Nephron progenitor cell (in vitro differentiated cells): Measurements from ENCODE around the gene SCG3.

Source experiments
- DNase-seq: peaks from one replicate; pipeline ENCODE4 v3.0.0; 2021
- H3K27ac Mint-ChIP-seq: 2 replicates; pipeline ENCODE4 v1.8.0; 2021; ENCODE audit warnings: mild to moderate bottlenecking, moderate library complexity, mixed read lengths
- H3K27me3 Mint-ChIP-seq: 2 replicates; pipeline ENCODE4 v1.8.0; 2021; ENCODE audit warnings: mild to moderate bottlenecking, low read depth, mixed read lengths; ENCODE audit not compliant: poor library complexity
- H3K36me3 Mint-ChIP-seq: 2 replicates; pipeline ENCODE4 v1.8.0; 2021; ENCODE audit warnings: low read depth, mixed read lengths
- H3K4me1 Mint-ChIP-seq: 2 replicates; pipeline ENCODE4 v1.8.0; 2021; ENCODE audit warnings: mixed read lengths
- H3K4me3 Mint-ChIP-seq: 2 replicates; pipeline ENCODE4 v1.8.0; 2021; ENCODE audit warnings: mild to moderate bottlenecking, moderate library complexity, mixed read lengths
- H3K9me3 Mint-ChIP-seq: 2 replicates; pipeline ENCODE4 v1.8.0; 2021; ENCODE audit warnings: mild to moderate bottlenecking, moderate library complexity, mixed read lengths
- TF ChIP-seq, protein P1 (sequence below): fragments of 200-600 bp; sonication (generic); IDR thresholded peaks from 2 replicates; pipeline ENCODE4 v1.5.0; 2021; ENCODE audit warnings: antibody characterized with exemption

SCG3 gene

GRCh38 chr15:51760805-51761204 lies 79.5 kb downstream of the SCG3 start:
- TF ChIP-seq, protein P1, sequence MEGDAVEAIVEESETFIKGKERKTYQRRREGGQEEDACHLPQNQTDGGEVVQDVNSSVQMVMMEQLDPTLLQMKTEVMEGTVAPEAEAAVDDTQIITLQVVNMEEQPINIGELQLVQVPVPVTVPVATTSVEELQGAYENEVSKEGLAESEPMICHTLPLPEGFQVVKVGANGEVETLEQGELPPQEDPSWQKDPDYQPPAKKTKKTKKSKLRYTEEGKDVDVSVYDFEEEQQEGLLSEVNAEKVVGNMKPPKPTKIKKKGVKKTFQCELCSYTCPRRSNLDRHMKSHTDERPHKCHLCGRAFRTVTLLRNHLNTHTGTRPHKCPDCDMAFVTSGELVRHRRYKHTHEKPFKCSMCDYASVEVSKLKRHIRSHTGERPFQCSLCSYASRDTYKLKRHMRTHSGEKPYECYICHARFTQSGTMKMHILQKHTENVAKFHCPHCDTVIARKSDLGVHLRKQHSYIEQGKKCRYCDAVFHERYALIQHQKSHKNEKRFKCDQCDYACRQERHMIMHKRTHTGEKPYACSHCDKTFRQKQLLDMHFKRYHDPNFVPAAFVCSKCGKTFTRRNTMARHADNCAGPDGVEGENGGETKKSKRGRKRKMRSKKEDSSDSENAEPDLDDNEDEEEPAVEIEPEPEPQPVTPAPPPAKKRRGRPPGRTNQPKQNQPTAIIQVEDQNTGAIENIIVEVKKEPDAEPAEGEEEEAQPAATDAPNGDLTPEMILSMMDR: no peak
- Mint-ChIP-seq H3K4me1 (no peaks in the 10 kb centered on the region), H3K9me3 (no peaks in the 10 kb centered on the region), H3K4me3 (no peak overlapping the region), H3K36me3 (no peaks in the 10 kb centered on the region), H3K27ac (no peak overlapping the region), H3K27me3 (peaks cover 15% of the 10 kb centered on the region)
- no peak for DNase-seq

DNA sequence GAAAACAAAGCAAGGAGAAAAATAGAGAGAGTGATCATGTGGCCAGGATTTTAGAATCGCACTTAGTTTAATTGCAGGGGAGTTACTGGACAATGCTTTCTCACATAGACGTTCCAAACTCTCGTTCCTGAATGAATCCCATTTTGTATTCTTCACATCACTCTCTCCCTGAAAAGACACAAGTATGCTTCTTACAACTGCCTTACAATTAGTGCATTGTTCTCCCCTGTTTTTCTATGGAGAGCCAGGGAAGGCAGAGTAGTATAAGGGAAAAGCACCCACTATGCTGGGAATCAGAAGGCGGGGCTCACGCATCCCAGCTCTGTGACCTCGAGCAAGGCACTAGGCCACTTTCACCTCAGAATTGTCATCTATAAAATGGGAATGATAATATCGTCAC lies 84.4 kb downstream of the SCG3 start:
- Mint-ChIP-seq H3K9me3 (no peaks in the 10 kb centered on the region), H3K4me1 (peaks cover 6% of the 10 kb centered on the region), H3K27me3 (no peaks in the 10 kb centered on the region), H3K36me3 (peaks cover 5% of the 10 kb centered on the region), H3K4me3 (no peak overlapping the region), H3K27ac (no peak overlapping the region)
- DNase-seq: no peak
- TF ChIP-seq, protein P1: no peak

DNA sequence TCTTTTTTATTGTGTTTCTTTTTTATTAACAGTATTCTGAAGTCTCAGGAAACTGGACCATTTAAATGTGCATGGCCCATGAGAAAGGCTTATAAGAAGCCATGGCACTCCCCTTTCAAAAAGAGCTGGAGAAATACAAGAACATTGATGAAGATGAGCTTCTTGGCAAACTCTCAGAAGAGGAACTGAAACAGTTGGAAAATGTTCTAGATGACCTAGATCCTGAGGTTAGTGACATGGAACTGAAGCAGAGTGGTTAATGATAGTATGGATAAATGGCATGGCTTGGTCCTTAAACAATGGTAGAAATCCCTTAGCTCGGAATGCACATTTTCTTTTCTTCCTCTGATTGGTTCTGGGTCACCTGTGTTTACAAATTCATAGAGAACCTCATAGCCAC lies 85.0 kb downstream of the SCG3 start:
- Mint-ChIP-seq H3K4me3 (no peak overlapping the region), H3K27ac (no peak overlapping the region)
- DNase-seq: no peak

DNA sequence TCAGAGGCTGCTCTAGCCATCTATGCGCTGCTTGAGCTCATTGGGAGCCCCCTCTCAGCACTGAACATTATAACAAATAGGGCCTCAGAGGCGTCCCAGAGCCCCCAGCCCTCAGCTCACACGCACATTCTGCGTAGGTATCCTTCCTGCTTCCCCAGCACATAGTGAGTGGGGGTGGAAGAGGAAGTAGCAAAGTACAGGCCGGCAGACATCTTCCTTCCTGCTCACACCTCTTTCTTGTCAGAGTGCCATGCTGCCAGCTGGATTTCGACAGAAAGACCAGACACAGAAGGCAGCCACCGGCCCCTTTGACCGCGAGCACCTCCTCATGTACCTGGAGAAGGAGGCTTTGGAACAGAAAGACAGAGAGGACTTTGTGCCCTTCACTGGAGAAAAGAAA lies 86.7 kb downstream of the SCG3 start:
- no peak overlapping the region for H3K27ac Mint-ChIP-seq
- H3K4me3 Mint-ChIP-seq: no peak overlapping the region
- TF ChIP-seq, protein P1: no peak
- no peaks in the 10 kb centered on the region for H3K9me3 Mint-ChIP-seq
- peaks cover 3% of the 10 kb centered on the region for H3K27me3 Mint-ChIP-seq
- DNase-seq: no peak
- H3K36me3 Mint-ChIP-seq: peaks cover 5% of the 10 kb centered on the region
- H3K4me1 Mint-ChIP-seq: peaks cover 11% of the 10 kb centered on the region

More for the DNA sequence above, 85.0 kb downstream of the SCG3 start:
- TF ChIP-seq, protein P1: no peak
- Mint-ChIP-seq H3K27me3 (peaks cover under 1% of the 10 kb centered on the region), H3K4me1 (peaks cover 11% of the 10 kb centered on the region), H3K36me3 (peaks cover 5% of the 10 kb centered on the region), H3K9me3 (no peaks in the 10 kb centered on the region)
